Spleen (tissue), 7 donors: Measurements from ENCODE around the gene RASAL3.

Source experiments
- CTCF ChIP-seq, 11 experiments: fragments of 200-600 bp in 7 of 11; fragments of 450-650 bp in 4 of 11; sonication (generic) in 4 of 11; IDR thresholded peaks in 8 of 11; conservative IDR thresholded peaks in 3 of 11; 1 replicate in 7 of 11; 2 replicates in 4 of 11; pipeline versions ENCODE4 v1.4.0 to v1.8.0; 2016 to 2021; ENCODE audit warnings: antibody characterized with exemption in 11 of 11, inconsistent platforms in 4 of 11, mild to moderate bottlenecking in 1 of 11
- POLR2A ChIP-seq, 3 donors: fragments of 450-650 bp; IDR thresholded peaks; one replicate each; pipeline ENCODE4 v1.5.1; 2017; ENCODE audit warnings: antibody characterized with exemption in 3 of 3, mild to moderate bottlenecking in 1 of 3
- POLR2AphosphoS5 ChIP-seq, 3 donors: sonication (generic); formaldehyde crosslinking; IDR thresholded peaks; one replicate each; pipeline ENCODE4 v1.5.1; 2017; ENCODE audit warnings: antibody characterized with exemption in 3 of 3
- donor health status: DM: no; HTN: no; CAD: no; lungs with moderate emphysema.
- donor health status: DM: no; HTN: no; CAD: no.
- donor health status: DM: no; HTN: no; CAD: no.

- no peak for TF ChIP-seq CTCF (IDR thresholded peaks at IDR 0.05 in 8 of 11, conservative IDR thresholded peaks at IDR 0.05 in 3 of 11)
- no peak for TF ChIP-seq POLR2AphosphoS5 (IDR thresholded peaks at IDR 0.05)
- no peak for TF ChIP-seq POLR2A (IDR thresholded peaks at IDR 0.05)
These were observed 10.8 kb upstream of the RASAL3 start for GRCh38 chr19:15475169-15475568.
